ENCODE results near the gene TAS2R40. TPM values are rescaled to one million over a fixed set of nuclear protein-coding genes. Genes with fewer than 3 reads are reported as not detected.

The TAS2R40 gene
- total RNA-seq, 4 donors from 2014 or later, result not detected

DNA sequence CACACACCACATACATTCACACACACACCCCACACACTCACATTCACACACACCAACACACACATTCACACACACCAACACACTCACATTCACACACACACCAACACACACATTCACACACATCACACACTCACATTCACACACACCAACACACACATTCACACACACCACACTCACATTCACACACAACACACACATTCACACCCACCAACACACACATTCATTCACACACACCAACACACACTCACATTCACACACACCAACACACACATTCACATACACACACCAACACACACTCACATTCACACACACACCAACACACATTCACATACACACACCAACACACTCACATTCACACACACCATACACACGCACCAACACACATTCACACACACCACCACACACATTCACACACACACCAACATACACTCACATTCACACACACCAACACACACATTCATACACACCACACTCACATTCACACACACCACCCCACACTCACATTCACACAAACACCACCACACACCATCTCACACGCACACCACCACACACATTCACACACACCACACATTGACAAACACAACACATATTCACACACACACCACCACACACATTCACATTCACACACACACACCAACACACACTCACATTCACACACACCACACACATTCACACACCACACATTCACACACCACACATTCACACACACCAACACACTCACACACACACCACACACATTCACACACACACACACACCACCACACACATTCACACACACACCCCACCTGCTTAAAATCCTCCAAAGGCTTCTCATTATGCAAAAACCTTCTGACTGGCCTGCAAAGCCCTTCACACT is 9.0 kb downstream of the TAS2R40 start:
- Histone ChIP-seq H3K36me3 (no peaks in the 10 kb centered on the region), H3K4me3 (no peak overlapping the region), H3K27ac (no peak overlapping the region), H3K9me3 (no peaks in the 10 kb centered on the region), H3K4me1 (no peaks in the 10 kb centered on the region), H3K27me3 (no peaks in the 10 kb centered on the region)
- no peak for TF ChIP-seq POLR2A (IDR thresholded peaks at IDR 0.05)
- TF ChIP-seq, protein P1, sequence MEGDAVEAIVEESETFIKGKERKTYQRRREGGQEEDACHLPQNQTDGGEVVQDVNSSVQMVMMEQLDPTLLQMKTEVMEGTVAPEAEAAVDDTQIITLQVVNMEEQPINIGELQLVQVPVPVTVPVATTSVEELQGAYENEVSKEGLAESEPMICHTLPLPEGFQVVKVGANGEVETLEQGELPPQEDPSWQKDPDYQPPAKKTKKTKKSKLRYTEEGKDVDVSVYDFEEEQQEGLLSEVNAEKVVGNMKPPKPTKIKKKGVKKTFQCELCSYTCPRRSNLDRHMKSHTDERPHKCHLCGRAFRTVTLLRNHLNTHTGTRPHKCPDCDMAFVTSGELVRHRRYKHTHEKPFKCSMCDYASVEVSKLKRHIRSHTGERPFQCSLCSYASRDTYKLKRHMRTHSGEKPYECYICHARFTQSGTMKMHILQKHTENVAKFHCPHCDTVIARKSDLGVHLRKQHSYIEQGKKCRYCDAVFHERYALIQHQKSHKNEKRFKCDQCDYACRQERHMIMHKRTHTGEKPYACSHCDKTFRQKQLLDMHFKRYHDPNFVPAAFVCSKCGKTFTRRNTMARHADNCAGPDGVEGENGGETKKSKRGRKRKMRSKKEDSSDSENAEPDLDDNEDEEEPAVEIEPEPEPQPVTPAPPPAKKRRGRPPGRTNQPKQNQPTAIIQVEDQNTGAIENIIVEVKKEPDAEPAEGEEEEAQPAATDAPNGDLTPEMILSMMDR (IDR thresholded peaks at IDR 0.05), result no peak
- no peak for TF ChIP-seq EP300 (IDR thresholded peaks at IDR 0.05; ENCODE audit: low read depth)
- TF ChIP-seq POLR2AphosphoS5 (IDR thresholded peaks at IDR 0.05), result no peak
- 97 to 100% methylated on average over 2 of the region's 2 CpGs for WGBS, 2 donors (ENCODE audit: low coverage in 1 of 2)
- DNase-seq, result no peak
- intact Hi-C loops (cut with DNase I; ENCODE audit: low total_unique reads), result no loop called here
- in situ Hi-C loops (cut with MboI; ENCODE audit: low pct_ligation_motif_present in 1 of 4, low pct_unique_long_range_greater_than_20kb in 1 of 4, low sequenced_read_pairs in 3 of 4), result loop anchor here in 1 of 4 donors (10.0 kb wide), 1 partner anchor 264 kb away; no protein-coding TSS in a partner anchor

DNA sequence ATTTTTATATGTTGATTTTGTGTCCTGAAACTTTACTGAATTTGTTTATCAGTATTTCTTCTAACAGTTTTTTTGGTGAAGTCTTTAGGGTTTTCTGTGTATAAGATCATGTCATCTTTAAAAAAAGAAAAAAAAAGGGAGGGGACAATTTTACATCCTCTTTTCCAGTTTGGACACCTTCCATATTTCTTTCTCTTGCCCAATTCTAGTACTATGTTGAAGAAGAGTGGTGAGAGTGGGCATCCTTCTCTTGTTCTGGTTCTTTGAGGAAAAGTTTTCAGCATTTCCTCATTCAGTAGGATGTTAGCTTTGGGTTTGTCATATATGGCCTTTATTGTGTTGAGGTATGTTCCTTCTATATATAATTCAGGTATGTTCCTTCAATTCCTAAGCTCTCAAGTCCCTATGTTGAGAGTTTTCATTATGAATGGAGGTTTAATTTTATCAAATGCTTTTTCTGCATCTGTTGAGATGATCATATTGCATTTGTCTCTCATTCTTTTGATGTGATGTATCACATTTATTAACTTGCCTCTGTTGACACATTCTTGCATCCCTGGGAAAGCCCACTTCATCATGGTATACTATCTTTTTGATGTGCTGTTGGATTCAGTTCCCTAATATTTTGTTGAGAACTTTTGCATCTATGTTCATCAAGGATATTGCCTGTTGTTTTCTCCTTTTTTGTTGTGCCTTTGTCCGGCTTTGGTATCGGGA is 12.1 kb downstream of the TAS2R40 start:
- H3K4me3 ChIP-seq, result no peak overlapping the region
- intact Hi-C loops (cut with DNase I; ENCODE audit: low total_unique reads), result no loop called here
- no peaks in the 10 kb centered on the region for H3K27me3 ChIP-seq
- no peak for DNase-seq
- in situ Hi-C loops (cut with MboI; ENCODE audit: low pct_ligation_motif_present in 1 of 4, low pct_unique_long_range_greater_than_20kb in 1 of 4, low sequenced_read_pairs in 3 of 4), result loop anchor here in 1 of 4 donors (10.0 kb wide), 1 partner anchor 261 kb away; no protein-coding TSS in a partner anchor
- H3K27ac ChIP-seq, result no peak overlapping the region
- 93% methylated on average over 2 of the region's 2 CpGs; no CpG with 5 or more reads in 1 of the 2 donors for WGBS, 2 donors (ENCODE audit: low coverage in 1 of 2)
- peaks cover 0 to 4% of the 10 kb centered on the region in 2 donors for H3K9me3 ChIP-seq
- H3K4me1 ChIP-seq, result no peaks in the 10 kb centered on the region
- H3K36me3 ChIP-seq, result no peaks in the 10 kb centered on the region
- TF ChIP-seq EP300 (IDR thresholded peaks at IDR 0.05; ENCODE audit: low read depth) (no peak), POLR2A (IDR thresholded peaks at IDR 0.05) (no peak), POLR2AphosphoS5 (IDR thresholded peaks at IDR 0.05) (no peak)
- TF ChIP-seq, protein P1 (IDR thresholded peaks at IDR 0.05), result no peak

DNA sequence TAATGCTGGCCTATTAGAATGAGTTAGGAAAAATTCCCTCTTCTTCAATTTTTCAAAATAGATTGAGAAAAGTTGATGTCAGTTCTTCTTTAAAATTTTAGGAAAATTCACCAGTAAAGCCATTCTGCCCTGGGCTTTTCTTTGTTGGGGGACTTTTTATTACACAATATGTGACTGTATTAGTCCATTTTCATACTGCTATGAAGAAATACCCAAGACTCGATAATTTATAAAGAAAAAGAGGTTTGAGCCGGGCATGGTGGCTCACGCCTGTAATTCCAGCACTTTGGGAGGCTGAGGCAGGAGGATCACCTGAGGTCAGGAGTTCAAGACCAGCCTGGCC is 12.7 kb downstream of the TAS2R40 start:
- intact Hi-C loops (cut with DNase I; ENCODE audit: low total_unique reads) (no loop called here), in situ Hi-C loops (cut with MboI; ENCODE audit: low pct_ligation_motif_present in 1 of 4, low pct_unique_long_range_greater_than_20kb in 1 of 4, low sequenced_read_pairs in 3 of 4) (loop anchor here in 1 of 4 donors (10.0 kb wide), 1 partner anchor 260 kb away; no protein-coding TSS in a partner anchor)
- no peak for TF ChIP-seq POLR2A (IDR thresholded peaks at IDR 0.05)
- TF ChIP-seq, protein P1 (IDR thresholded peaks at IDR 0.05), result no peak
- no peak for TF ChIP-seq POLR2AphosphoS5 (IDR thresholded peaks at IDR 0.05)
- TF ChIP-seq EP300 (IDR thresholded peaks at IDR 0.05; ENCODE audit: low read depth), result no peak
- DNase-seq, result no peak
- no peak overlapping the region for H3K4me3 ChIP-seq
- no peaks in the 10 kb centered on the region for H3K27me3 ChIP-seq
- H3K9me3 ChIP-seq, result peaks cover 0 to 4% of the 10 kb centered on the region in 2 donors
- H3K36me3 ChIP-seq, result no peaks in the 10 kb centered on the region
- H3K4me1 ChIP-seq, result no peaks in the 10 kb centered on the region
- WGBS, 2 donors (ENCODE audit: low coverage in 1 of 2), result 73 to 90% methylated on average over 3 of the region's 3 CpGs
- no peak overlapping the region for H3K27ac ChIP-seq

DNA sequence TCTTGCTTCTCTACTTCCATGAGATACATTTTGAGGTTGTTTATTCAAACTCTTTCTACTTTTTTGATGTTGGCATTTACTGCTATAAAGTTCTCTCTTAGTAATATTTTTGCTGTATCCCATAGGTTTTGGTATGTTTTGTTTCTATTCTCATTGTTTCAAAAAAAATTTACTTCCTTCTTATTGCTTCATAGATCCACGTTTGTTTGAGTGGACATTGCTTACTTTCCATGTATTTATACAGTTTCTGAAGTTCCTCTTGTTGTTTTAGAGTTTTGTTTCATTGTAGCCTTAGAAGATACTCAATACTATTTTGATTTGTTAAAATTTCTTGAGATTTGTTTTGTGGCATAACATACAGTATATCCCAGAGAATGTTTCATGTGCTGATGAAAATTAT is 13.7 kb downstream of the TAS2R40 start:
- TF ChIP-seq EP300 (IDR thresholded peaks at IDR 0.05; ENCODE audit: low read depth) (no peak), POLR2AphosphoS5 (IDR thresholded peaks at IDR 0.05) (no peak), POLR2A (IDR thresholded peaks at IDR 0.05) (no peak)
- TF ChIP-seq, protein P1 (IDR thresholded peaks at IDR 0.05), result no peak
- 27 to 34% methylated on average over 1 of the region's 1 CpG for WGBS, 2 donors (ENCODE audit: low coverage in 1 of 2)
- Histone ChIP-seq H3K36me3 (no peaks in the 10 kb centered on the region), H3K4me3 (no peak overlapping the region), H3K9me3 (peaks cover 0 to 4% of the 10 kb centered on the region in 2 donors), H3K4me1 (peaks cover 0 to under 1% (median 0%) of the 10 kb centered on the region in 4 donors), H3K27me3 (no peaks in the 10 kb centered on the region), H3K27ac (no peak overlapping the region)
- DNase-seq, result no peak
- in situ Hi-C loops (cut with MboI; ENCODE audit: low pct_ligation_motif_present in 1 of 4, low pct_unique_long_range_greater_than_20kb in 1 of 4, low sequenced_read_pairs in 3 of 4), result loop anchor here in 1 of 4 donors (10.0 kb wide), 1 partner anchor 259 kb away; no protein-coding TSS in a partner anchor
- intact Hi-C loops (cut with DNase I; ENCODE audit: low total_unique reads), result no loop called here
